Activated CD4-positive, alpha-beta T cell treated with anti-CD3 and anti-CD28 coated beads, Interleukin-2, Interleukin-6, amounts not matched to agents 100 ng/mL and 50 ng/mL, durations not matched to agents 16 hours and 8 hours (primary cell): ENCODE results near the gene GPR101.

Source experiments
- DNase-seq: peaks from one replicate; pipeline ENCODE4 v3.0.0-alpha.2; 2020

GPR101 gene

GRCh38 chrX:137033774-137034507, at the start of gene GPR101:
TSS of gene GPR101 (minus strand) at chrX:137033995. CDS start at chrX:137031674, 2,321 bp downstream.
- DNase-seq, result no peak

- DNase-seq, result no peak
Measured at GRCh38 chrX:137081239-137081638, 47.4 kb upstream of the GPR101 start.

GRCh38 chrX:137072396-137072795, 38.6 kb upstream of the GPR101 start:
- no peak for DNase-seq

- no peak for DNase-seq
Measured at GRCh38 chrX:137071596-137071995, 37.8 kb upstream of the GPR101 start.

GRCh38 chrX:137067147-137067546, 33.4 kb upstream of the GPR101 start:
- DNase-seq, result no peak

GRCh38 chrX:137062915-137063617, 29.3 kb upstream of the GPR101 start:
- DNase-seq, result no peak

GRCh38 chrX:137058339-137059127, 24.7 kb upstream of the GPR101 start:
- no peak for DNase-seq

- peak; percentile 24 for DNase-seq
Measured at GRCh38 chrX:137052643-137053235, 18.9 kb upstream of the GPR101 start.

GRCh38 chrX:137051978-137052642, 18.3 kb upstream of the GPR101 start:
- peak; percentile 85 for DNase-seq

GRCh38 chrX:137044893-137045292, 11.1 kb upstream of the GPR101 start:
- no peak for DNase-seq

GRCh38 chrX:137043736-137044135, 9.9 kb upstream of the GPR101 start:
- DNase-seq, result no peak

- no peak for DNase-seq
Measured at GRCh38 chrX:137041329-137041728, 7.5 kb upstream of the GPR101 start.

GRCh38 chrX:137040113-137040794, 6.5 kb upstream of the GPR101 start:
- no peak for DNase-seq

- DNase-seq, result no peak
Measured at GRCh38 chrX:137034508-137034872, 695 bp upstream of the GPR101 start.

GRCh38 chrX:137032841-137033773, 688 bp downstream of the GPR101 start:
- DNase-seq, result no peak

GRCh38 chrX:137032341-137032694, 1.5 kb downstream of the GPR101 start:
- no peak for DNase-seq

- DNase-seq, result peak; percentile 66
Measured at GRCh38 chrX:137031517-137032340, 2.1 kb downstream of the GPR101 start.

GRCh38 chrX:137031039-137031438, 2.8 kb downstream of the GPR101 start:
- DNase-seq, result no peak

GRCh38 chrX:137028699-137029098, 5.1 kb downstream of the GPR101 start:
- DNase-seq, result no peak

GRCh38 chrX:137025930-137026329, 7.9 kb downstream of the GPR101 start:
- DNase-seq, result no peak
